Adrenal gland (tissue), 12 donors: ENCODE data around the gene CABP1. TPM values are rescaled to one million over a fixed set of nuclear protein-coding genes. Genes with fewer than 3 reads are reported as not detected.

Experiments used
- DNase-seq, 7 donors: peaks; one replicate each; pipeline ENCODE4 v3.0.0-alpha.2; 2019 to 2020
- H3K27ac ChIP-seq, 5 donors: fragments of 200-600 bp; sonication (generic) in 4 of 5; 1 replicate in 3 of 5; 2 replicates in 2 of 5; pipeline versions ENCODE4 v1.5.1 to v1.8.0; 2016 to 2020; ENCODE audit warnings: mild to moderate bottlenecking in 1 of 5
- H3K27me3 ChIP-seq: fragments of 200-600 bp; 2 replicates; pipeline ENCODE4 v1.8.0; 2021
- H3K36me3 ChIP-seq, 2 donors: fragments of 200-600 bp; replicated peaks in 1 of 2; 1 replicate in 1 of 2; 2 replicates in 1 of 2; pipeline versions ENCODE4 v1.5.1 to v1.8.0; 2018 to 2022
- H3K4me1 ChIP-seq, 2 donors: fragments of 200-600 bp; replicated peaks in 1 of 2; 1 replicate in 1 of 2; 2 replicates in 1 of 2; pipeline versions ENCODE4 v1.5.1 to v1.8.0; 2018 to 2021
- H3K4me3 ChIP-seq, 4 donors: fragments of 200-600 bp; sonication (generic) in 3 of 4; one replicate each; pipeline ENCODE4 v1.5.1; 2016 to 2018
- H3K9me3 ChIP-seq, 3 donors: fragments of 200-600 bp; sonication (generic) in 1 of 3; replicated peaks in 1 of 3; 1 replicate in 2 of 3; 2 replicates in 1 of 3; pipeline versions ENCODE4 v1.5.1 to v1.8.0; 2016 to 2021
- CTCF ChIP-seq, 6 experiments: fragments of 450-650 bp in 4 of 6; fragments of 200-600 bp in 2 of 6; sonication (generic) in 1 of 6; IDR thresholded peaks; 1 replicate in 5 of 6; 2 replicates in 1 of 6; pipeline versions ENCODE4 v1.5.1 to v1.8.0; 2016 to 2021; ENCODE audit warnings: antibody characterized with exemption in 6 of 6, mild to moderate bottlenecking in 2 of 6, moderate library complexity in 1 of 6
- POLR2A ChIP-seq, 2 donors: fragments of 450-650 bp; IDR thresholded peaks; one replicate each; pipeline ENCODE4 v1.6.1; 2017; ENCODE audit warnings: antibody characterized with exemption in 2 of 2, mild to moderate bottlenecking in 2 of 2, moderate library complexity in 1 of 2
- WGBS, 4 donors: extraction: QIAGEN DNeasy Blood & Tissue Kit in 2 of 4; methylation state at CpG; one replicate each; pipeline versions ENCODE4 v1.1.5 to v1.1.7; 2013 to 2017; 5-methylcytosine and 5-hydroxymethylcytosine counted together
- intact Hi-C, 2 donors: fragments of 100-400 bp; cut with DNase I; formaldehyde crosslinking; loops; one replicate each; pipeline versions ENCODE4 v1.14.1 to v1.15.0; 2022 to 2023
- polyA plus RNA-seq, 3 donors: library from polyadenylated mRNA; stranded (reverse); fragments of 200-250 nt in 2 of 3; fragments of 350-450 nt in 1 of 3; fragmentation: Illumina TruSeq in 1 of 3; extraction: RNeasy Lipid Tissue Mini Kit (QIAGEN cat#74804) in 1 of 3; gene quantifications; one replicate each; pipeline ENCODE4 v1.2.3, GENCODE V29; 2013 to 2014
- total RNA-seq, 9 donors: library from RNA; depleted of rRNA in 4 of 9; stranded (reverse); fragments of >200 nt in 4 of 9; fragments of 120-200 nt in 1 of 9; fragmentation: NEBNext Ultra II Directional in 1 of 9; extraction: Animal tissue kit (Norgen Biotek cat#: 25700) in 1 of 9; gene quantifications; one replicate each; pipeline versions ENCODE4 v1.1.0 to v1.2.4, GENCODE V29; 2013 to 2023
- donor health status: healthy with polysubstance abuse.
- donor health status: Bipolar disorder and iron deficiency.
- donor health status: DM: yes; HTN: yes; CAD: no.
- donor health status: DM: no; HTN: no; CAD: no.
- donor health status: DM: no; HTN: no; CAD: no.
- donor health status: DM: yes; HTN: yes; CAD: no.

CABP1 gene
- total and polyA plus RNA-seq, 12 donors, result 0.42 to 5.1 (median 2.3) TPM; not detected in 1

DNA sequence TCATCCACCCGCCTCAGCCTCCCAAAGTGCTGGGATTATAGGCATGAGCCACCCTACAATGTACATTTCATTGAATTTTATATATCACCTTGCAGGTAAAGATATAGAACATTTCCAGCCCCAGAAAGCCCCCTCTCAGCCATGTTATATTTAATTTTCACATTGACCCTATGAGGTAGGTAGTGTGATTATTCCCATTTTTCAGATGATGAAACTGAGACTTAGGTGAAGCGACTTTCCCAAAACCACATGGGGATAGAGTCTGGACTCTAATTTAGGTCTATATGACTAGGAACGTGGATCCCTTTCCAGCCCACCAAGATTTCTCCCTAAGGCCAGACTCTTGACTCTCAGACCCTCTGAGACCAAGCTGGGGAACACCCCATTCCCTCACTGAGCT lies 43.5 kb upstream of the CABP1 start:
- Histone ChIP-seq H3K9me3 (no peaks in the 10 kb centered on the region), H3K27ac (no peak overlapping the region), H3K4me1 (peaks cover 10 to 13% of the 10 kb centered on the region in 2 donors), H3K36me3 (no peaks in the 10 kb centered on the region), H3K4me3 (no peak overlapping the region), H3K27me3 (no peaks in the 10 kb centered on the region)
- WGBS, 4 donors, result 91 to 97% (median 96%) methylated on average over 3 of the region's 3 CpGs
- intact Hi-C loops, result no loop called here
- no peak for TF ChIP-seq CTCF (IDR thresholded peaks at IDR 0.05)
- TF ChIP-seq POLR2A (IDR thresholded peaks at IDR 0.05), result no peak
- DNase-seq, result no peak

GRCh38 chr12:120597861-120598260 lies 42.6 kb upstream of the CABP1 start:
- 68 to 79% (median 70%) methylated on average over 3 of the region's 3 CpGs for WGBS, 4 donors
- Histone ChIP-seq H3K4me1 (peaks cover 13 to 19% of the 10 kb centered on the region in 2 donors), H3K36me3 (no peaks in the 10 kb centered on the region), H3K9me3 (no peaks in the 10 kb centered on the region), H3K27ac (no peak overlapping the region), H3K4me3 (no peak overlapping the region), H3K27me3 (no peaks in the 10 kb centered on the region)
- no peak for TF ChIP-seq POLR2A (IDR thresholded peaks at IDR 0.05)
- DNase-seq, result no peak
- intact Hi-C loops, result no loop called here

- intact Hi-C loops, result no loop called here
- H3K27ac ChIP-seq, result peak overlapping the region; percentile 30 to 88 (median 77)
- H3K4me1 ChIP-seq, result peaks cover 13 to 19% of the 10 kb centered on the region in 2 donors
- peak; percentile 67 to 82 (median 77) for DNase-seq
- H3K4me3 ChIP-seq, result peak overlapping the region in 1 of 4 donors; percentile 37
- TF ChIP-seq CTCF (IDR thresholded peaks at IDR 0.05) (no peak), POLR2A (IDR thresholded peaks at IDR 0.05) (peak in 1 of 2 donors; percentile 52)
- no peaks in the 10 kb centered on the region for H3K27me3 ChIP-seq
- no peaks in the 10 kb centered on the region for H3K9me3 ChIP-seq
- 25 to 35% (median 29%) methylated on average over 8 to 13 of the region's 13 CpGs for WGBS, 4 donors
- no peaks in the 10 kb centered on the region for H3K36me3 ChIP-seq
Observed at GRCh38 chr12:120598674-120599463, 41.6 kb upstream of the CABP1 start.

GRCh38 chr12:120599672-120600552 lies 40.5 kb upstream of the CABP1 start:
- H3K27ac ChIP-seq, result peak overlapping the region in 4 of 5 donors; percentile 64 to 88 (median 80)
- intact Hi-C loops, result loop anchor here in 1 of 2 donors (10.0 kb wide), 1 partner anchor 495 kb away; no protein-coding TSS in a partner anchor
- H3K27me3 ChIP-seq, result no peaks in the 10 kb centered on the region
- no peak for TF ChIP-seq CTCF (IDR thresholded peaks at IDR 0.05)
- no peak for TF ChIP-seq POLR2A (IDR thresholded peaks at IDR 0.05)
- H3K4me3 ChIP-seq, result no peak overlapping the region
- no peaks in the 10 kb centered on the region for H3K9me3 ChIP-seq
- no peak for DNase-seq
- H3K4me1 ChIP-seq, result peaks cover 13 to 19% of the 10 kb centered on the region in 2 donors
- WGBS, 4 donors, result 76 to 79% (median 77%) methylated on average over 23 of the region's 23 CpGs
- H3K36me3 ChIP-seq, result no peaks in the 10 kb centered on the region
